Endothelial cell of umbilical vein (primary cell): ENCODE results near the gene CDK6. TPM values are rescaled to one million over a fixed set of nuclear protein-coding genes. Genes with fewer than 3 reads are reported as not detected.

ENCODE experiments used
- BruUV-seq: library from RNA; stranded (reverse); fragments of 400-500 nt; replicated peaks from 2 replicates; lab custom pipeline; 2021; lab: Mats Ljungman, UMichigan
- CTCF ChIA-PET: fragments of 300-600, 350-600 bp; sonication (Branson Sonifier 250); formaldehyde crosslinking; loops from one replicate; lab custom pipeline; 2021; ENCODE audit warnings: antibody characterized with exemption, inconsistent platforms; lab: Charles Lee
- POLR2A ChIA-PET: fragments of 300-600, 350-600 bp; sonication (Branson Sonifier 250); formaldehyde crosslinking; loops from one replicate; lab custom pipeline; 2021; ENCODE audit warnings: antibody characterized with exemption, inconsistent platforms; lab: Charles Lee
- DNase-seq: peaks from one replicate; pipeline ENCODE4 v3.0.0-alpha.2; 2011; ENCODE audit warnings: low read depth, low spot score
- FAIRE-seq: peaks from 2 replicates; lab custom pipeline; 2011; peaks lifted over from hg19 to GRCh38; lab: Jason Lieb, UNC
- H2AFZ ChIP-seq: 2 replicates; pipeline ENCODE4 v1.6.0; 2012; ENCODE audit warnings: low read depth, low read length, control low read depth, inconsistent platforms
- H3K27ac ChIP-seq: 2 replicates; pipeline ENCODE4 v1.5.1; 2011; ENCODE audit warnings: low read depth, mild to moderate bottlenecking, control low read depth, low read length, moderate library complexity; ENCODE audit not compliant: insufficient read depth
- H3K27me3 ChIP-seq, 2 experiments: 2 replicates each; pipeline versions ENCODE4 v1.6.0 to v1.6.1; 2011; ENCODE audit warnings: low read length in 2 of 2, mixed read lengths in 1 of 2; ENCODE audit not compliant: control insufficient read depth in 2 of 2, insufficient read depth in 2 of 2
- H3K36me3 ChIP-seq, 2 experiments: 2 replicates in 1 of 2; 3 replicates in 1 of 2; pipeline ENCODE4 v1.5.1; 2011; ENCODE audit warnings: low read length in 2 of 2, mild to moderate bottlenecking in 1 of 2, moderate library complexity in 1 of 2; ENCODE audit not compliant: control insufficient read depth in 2 of 2, insufficient read depth in 2 of 2; ENCODE audit errors: extremely low read depth in 1 of 2
- H3K4me1 ChIP-seq: 3 replicates; pipeline ENCODE4 v1.5.1; 2011; ENCODE audit warnings: mild to moderate bottlenecking, low read length; ENCODE audit not compliant: control insufficient read depth, insufficient read depth; ENCODE audit errors: extremely low read depth
- H3K4me2 ChIP-seq: 2 replicates; pipeline ENCODE4 v1.6.1; 2011; ENCODE audit warnings: low read length, control low read depth, mixed read lengths; ENCODE audit not compliant: insufficient read depth
- H3K4me3 ChIP-seq, 3 experiments: fragments of 200-600 bp in 1 of 3; sonication (generic), shearing (Covaris generic) in 1 of 3; replicated peaks in 1 of 3; 2 replicates each; pipeline ENCODE4 v1.5.1; 2011 to 2016; ENCODE audit warnings: control low read depth in 3 of 3, low read length in 3 of 3, mild to moderate bottlenecking in 2 of 3, inconsistent platforms in 1 of 3, low read depth in 1 of 3, moderate library complexity in 1 of 3; ENCODE audit not compliant: insufficient read depth in 1 of 3
- H3K79me2 ChIP-seq: 2 replicates; pipeline ENCODE4 v1.6.0; 2012; ENCODE audit warnings: low read length, inconsistent platforms; ENCODE audit not compliant: control insufficient read depth, insufficient read depth
- H3K9ac ChIP-seq: replicated peaks from 2 replicates; pipeline ENCODE3; 2011; ENCODE audit warnings: low read length, control low read depth; ENCODE audit not compliant: insufficient read depth; ENCODE audit errors: extremely low read depth
- H3K9me1 ChIP-seq: replicated peaks from 3 replicates; pipeline ENCODE4 v1.6.0; 2011; ENCODE audit warnings: mild to moderate bottlenecking, low read length; ENCODE audit not compliant: control insufficient read depth, insufficient read depth; ENCODE audit errors: extremely low read depth
- H3K9me3 ChIP-seq: replicated peaks from 2 replicates; pipeline ENCODE4 v1.5.1; 2012; ENCODE audit warnings: low read length, inconsistent platforms; ENCODE audit not compliant: control insufficient read depth, insufficient read depth
- H4K20me1 ChIP-seq: replicated peaks from 2 replicates; pipeline ENCODE3; 2011; ENCODE audit warnings: mild to moderate bottlenecking, low read length; ENCODE audit not compliant: control insufficient read depth, insufficient read depth; ENCODE audit errors: extremely low read depth
- CTCF ChIP-seq, 2 donors: IDR thresholded peaks; 1 replicate in 1 of 2; 2 replicates in 1 of 2; pipeline ENCODE4 v1.5.1; 2011; ENCODE audit warnings: low read length in 2 of 2, mild to moderate bottlenecking in 2 of 2, moderate library complexity in 2 of 2, control low read depth in 1 of 2, inconsistent platforms in 1 of 2, low read depth in 1 of 2; ENCODE audit not compliant: insufficient read depth in 1 of 2; ENCODE audit errors: extremely low read depth in 1 of 2
- EZH2 ChIP-seq: IDR thresholded peaks from 2 replicates; pipeline ENCODE4 v1.6.1; 2012; ENCODE audit warnings: borderline replicate concordance, low read depth, mild to moderate bottlenecking, moderate library complexity, low read length, inconsistent platforms; ENCODE audit not compliant: severe bottlenecking
- FOS ChIP-seq: IDR thresholded peaks from 2 replicates; pipeline ENCODE4 v1.6.1; 2011; ENCODE audit warnings: mild to moderate bottlenecking, low read length, moderate library complexity, borderline replicate concordance; ENCODE audit not compliant: insufficient read depth
- GATA2 ChIP-seq: IDR thresholded peaks from 2 replicates; pipeline ENCODE4 v1.7.0; 2011; ENCODE audit warnings: low read depth, mild to moderate bottlenecking, moderate library complexity, mixed read lengths, low read length; ENCODE audit not compliant: insufficient read length, insufficient read depth
- JUN ChIP-seq: IDR thresholded peaks from 2 replicates; pipeline ENCODE4 v1.6.1; 2011; ENCODE audit warnings: borderline replicate concordance, low read depth; ENCODE audit not compliant: insufficient read length, insufficient read depth
- MAX ChIP-seq: IDR thresholded peaks from 2 replicates; pipeline ENCODE4 v1.6.1; 2011; ENCODE audit not compliant: insufficient read depth, insufficient read length
- MYC ChIP-seq: IDR thresholded peaks from one replicate; pipeline ENCODE4 v1.6.1; 2011; ENCODE audit warnings: mild to moderate bottlenecking, low read depth, low read length
- POLR2A ChIP-seq: IDR thresholded peaks from 2 replicates; pipeline ENCODE4 v1.6.1; 2012; ENCODE audit warnings: low read depth, mild to moderate bottlenecking, control low read depth, low read length
- POLR2AphosphoS5 ChIP-seq: IDR thresholded peaks from 2 replicates; pipeline ENCODE4 v1.6.1; 2012; ENCODE audit warnings: low read depth, mild to moderate bottlenecking, control low read depth, low read length, moderate library complexity; ENCODE audit not compliant: insufficient read depth
- dilution Hi-C: fragments of 300-500 bp; cut with MboI; formaldehyde crosslinking; loops from one replicate; pipeline ENCODE4 v1.15.0; 2019; ENCODE audit warnings: low sequenced_read_pairs; ENCODE audit not compliant: extremely low pct_ligation_motif_present
- intact Hi-C: fragments of 100-400 bp; cut with micrococcal nuclease; formaldehyde crosslinking; loops from one replicate; pipeline ENCODE4 v1.10.0; 2022
- polyA plus RNA-seq, 4 experiments: library from polyadenylated mRNA; depleted of rRNA in 3 of 4; stranded (reverse) in 3 of 4; unstranded in 1 of 4; fragments of >200 nt; gene quantifications; 2 replicates each; pipeline versions ENCODE4 v1.2.1 to v1.2.3, GENCODE V29; 2011 to 2012; ENCODE audit warnings: missing spikeins in 1 of 4
- total RNA-seq: library from RNA; stranded (reverse); gene quantifications from 2 replicates; pipeline ENCODE4 v1.2.3, GENCODE V29; 2021

The CDK6 gene
- total and polyA plus RNA-seq, 2 donors (not counting 3 experiments of a cell fraction or from before 2014, with no cell fraction given): 6.0 to 28.2 TPM

GRCh38 chr7:92826258-92826938 is 10.0 kb downstream of the CDK6 start:
- Histone ChIP-seq H3K27me3 (no peaks in the 10 kb centered on the region), H4K20me1 (no peaks in the 10 kb centered on the region), H3K9me1 (no peaks in the 10 kb centered on the region), H3K36me3 (no peaks in the 10 kb centered on the region), H3K27ac (no peak overlapping the region), H3K4me3 (no peak overlapping the region), H3K79me2 (peaks cover 58% of the 10 kb centered on the region), H3K9ac (no peak overlapping the region), H3K4me2 (no peak overlapping the region), H3K9me3 (no peaks in the 10 kb centered on the region), H3K4me1 (peaks cover 9% of the 10 kb centered on the region), H2AFZ (no peak overlapping the region)
- ChIA-PET CTCF (no interaction called here), POLR2A (no interaction called here)
- no peak for TF ChIP-seq FOS
- TF ChIP-seq POLR2A: no peak
- TF ChIP-seq JUN: no peak
- TF ChIP-seq EZH2: no peak
- no peak for TF ChIP-seq GATA2
- TF ChIP-seq MYC: no peak
- no peak for TF ChIP-seq POLR2AphosphoS5
- TF ChIP-seq MAX: no peak
- TF ChIP-seq CTCF (IDR thresholded peaks at IDR 0.05; ENCODE audit: extremely low read depth in 1 of 2, insufficient read depth in 1 of 2, low read depth in 1 of 2, low read length in 2 of 2): no peak
- FAIRE-seq: no peak
- intact Hi-C loops: no loop called here
- no peak for DNase-seq
- dilution Hi-C loops: no loop called here
- BruUV-seq: no TSS peak
